Omental fat pad (tissue), 4 donors: Measurements from ENCODE around the gene DCAF6. TPM values are rescaled to one million over a fixed set of nuclear protein-coding genes. Genes with fewer than 3 reads are reported as not detected.

Experiments
- ATAC-seq: fragments of 150-250 bp; one replicate; pipeline ENCODE4 v1.9.1; 2016; ENCODE audit warnings: mild to moderate bottlenecking, moderate library complexity; ENCODE audit not compliant: low FRiP score
- DNase-seq: peaks from one replicate; pipeline ENCODE4 v3.0.0-alpha.2; 2019; ENCODE audit warnings: low spot score
- CTCF ChIP-seq, 3 donors: fragments of 450-650 bp; IDR thresholded peaks; one replicate each; pipeline ENCODE4 v1.5.1; 2016 to 2017; ENCODE audit warnings: antibody characterized with exemption in 3 of 3, mild to moderate bottlenecking in 3 of 3, moderate library complexity in 2 of 3
- total RNA-seq, 4 donors: library from RNA; depleted of rRNA; stranded (reverse); fragments of >200 nt; gene quantifications; one replicate each; pipeline ENCODE4 v1.1.0, GENCODE V29; 2016

DCAF6 gene
- total RNA-seq, 4 donors from 2014 or later: 57.2 to 98.4 (median 75.5) TPM

- ATAC-seq (no peak), DNase-seq (no peak)
- TF ChIP-seq CTCF (IDR thresholded peaks at IDR 0.05): no peak
These were observed 162.9 kb downstream of the DCAF6 start for GRCh38 chr1:168099337-168099801.

GRCh38 chr1:168100315-168101002 lies 164.0 kb downstream of the DCAF6 start:
- DNase-seq: no peak
- no peak for TF ChIP-seq CTCF (IDR thresholded peaks at IDR 0.05)
- ATAC-seq: no peak

GRCh38 chr1:168101336-168101735 lies 164.9 kb downstream of the DCAF6 start:
- DNase-seq (no peak), ATAC-seq (no peak)
- no peak for TF ChIP-seq CTCF (IDR thresholded peaks at IDR 0.05)

- no peak for TF ChIP-seq CTCF (IDR thresholded peaks at IDR 0.05)
- ATAC-seq: no peak
These were observed 166.0 kb downstream of the DCAF6 start for GRCh38 chr1:168102487-168102886.

GRCh38 chr1:168104535-168104934 lies 168.1 kb downstream of the DCAF6 start:
- no peak for TF ChIP-seq CTCF (IDR thresholded peaks at IDR 0.05)
- DNase-seq (no peak), ATAC-seq (no peak)

More at GRCh38 chr1:168102487-168102886, 166.0 kb downstream of the DCAF6 start:
- no peak for DNase-seq

- no peak for ATAC-seq
- no peak for TF ChIP-seq CTCF (IDR thresholded peaks at IDR 0.05)
These were observed 169.4 kb downstream of the DCAF6 start for GRCh38 chr1:168105846-168106245.

GRCh38 chr1:168106274-168106673 lies 169.8 kb downstream of the DCAF6 start:
- DNase-seq (no peak), ATAC-seq (no peak)
- TF ChIP-seq CTCF (IDR thresholded peaks at IDR 0.05): no peak

More at GRCh38 chr1:168105846-168106245, 169.4 kb downstream of the DCAF6 start:
- no peak for DNase-seq
